Retinal pigment epithelial cell (primary cell): Measurements from ENCODE around the gene ALG2.

Experiments
- DNase-seq: peaks from one replicate; pipeline ENCODE4 v3.0.0-alpha.2; 2010; ENCODE audit warnings: low read depth
- H3K4me3 ChIP-seq: 2 replicates; pipeline ENCODE4 v1.5.1; 2011; ENCODE audit warnings: mild to moderate bottlenecking, low read length, control low read depth, moderate library complexity
- TF ChIP-seq, protein P1 (sequence below): conservative IDR thresholded peaks from 2 replicates; pipeline ENCODE4 v1.5.1; 2011; ENCODE audit warnings: low read depth, low read length, control low read depth, inconsistent platforms

The ALG2 gene

DNA sequence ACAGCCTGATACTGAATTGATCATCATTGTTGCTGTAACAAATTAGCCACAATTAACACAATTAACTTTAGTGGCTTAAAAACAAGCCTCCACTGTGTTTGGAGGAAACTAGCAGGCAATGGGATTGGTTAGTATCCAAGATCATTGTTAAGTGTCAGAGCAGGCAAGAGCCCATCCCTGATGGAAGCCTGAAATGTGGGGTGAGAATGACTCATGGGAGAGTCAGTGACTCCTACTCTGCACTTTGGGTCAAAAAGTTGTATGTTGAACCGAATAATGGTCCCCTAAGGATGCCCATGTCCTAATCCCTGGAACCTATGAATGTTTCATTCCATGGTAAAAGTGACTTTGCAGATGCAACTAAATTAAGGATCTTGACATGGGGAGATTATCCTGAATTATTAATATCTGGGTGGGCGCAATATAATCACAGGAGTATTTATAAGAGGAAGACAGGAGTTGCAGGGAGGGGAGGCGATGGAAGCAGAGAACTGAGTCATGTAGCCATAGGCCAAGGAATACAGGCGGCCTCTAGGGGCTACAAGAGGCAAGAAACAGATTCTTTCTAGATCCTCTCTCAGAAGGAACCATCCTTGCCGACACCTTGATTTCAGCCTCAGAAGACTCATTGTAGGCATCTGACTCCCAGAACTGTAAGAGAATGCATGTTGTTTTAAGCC lies 28.8 kb downstream of the ALG2 start:
- no peak overlapping the region for H3K4me3 ChIP-seq
- DNase-seq = no peak
- TF ChIP-seq, protein P1, sequence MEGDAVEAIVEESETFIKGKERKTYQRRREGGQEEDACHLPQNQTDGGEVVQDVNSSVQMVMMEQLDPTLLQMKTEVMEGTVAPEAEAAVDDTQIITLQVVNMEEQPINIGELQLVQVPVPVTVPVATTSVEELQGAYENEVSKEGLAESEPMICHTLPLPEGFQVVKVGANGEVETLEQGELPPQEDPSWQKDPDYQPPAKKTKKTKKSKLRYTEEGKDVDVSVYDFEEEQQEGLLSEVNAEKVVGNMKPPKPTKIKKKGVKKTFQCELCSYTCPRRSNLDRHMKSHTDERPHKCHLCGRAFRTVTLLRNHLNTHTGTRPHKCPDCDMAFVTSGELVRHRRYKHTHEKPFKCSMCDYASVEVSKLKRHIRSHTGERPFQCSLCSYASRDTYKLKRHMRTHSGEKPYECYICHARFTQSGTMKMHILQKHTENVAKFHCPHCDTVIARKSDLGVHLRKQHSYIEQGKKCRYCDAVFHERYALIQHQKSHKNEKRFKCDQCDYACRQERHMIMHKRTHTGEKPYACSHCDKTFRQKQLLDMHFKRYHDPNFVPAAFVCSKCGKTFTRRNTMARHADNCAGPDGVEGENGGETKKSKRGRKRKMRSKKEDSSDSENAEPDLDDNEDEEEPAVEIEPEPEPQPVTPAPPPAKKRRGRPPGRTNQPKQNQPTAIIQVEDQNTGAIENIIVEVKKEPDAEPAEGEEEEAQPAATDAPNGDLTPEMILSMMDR = peak; percentile 22

DNA sequence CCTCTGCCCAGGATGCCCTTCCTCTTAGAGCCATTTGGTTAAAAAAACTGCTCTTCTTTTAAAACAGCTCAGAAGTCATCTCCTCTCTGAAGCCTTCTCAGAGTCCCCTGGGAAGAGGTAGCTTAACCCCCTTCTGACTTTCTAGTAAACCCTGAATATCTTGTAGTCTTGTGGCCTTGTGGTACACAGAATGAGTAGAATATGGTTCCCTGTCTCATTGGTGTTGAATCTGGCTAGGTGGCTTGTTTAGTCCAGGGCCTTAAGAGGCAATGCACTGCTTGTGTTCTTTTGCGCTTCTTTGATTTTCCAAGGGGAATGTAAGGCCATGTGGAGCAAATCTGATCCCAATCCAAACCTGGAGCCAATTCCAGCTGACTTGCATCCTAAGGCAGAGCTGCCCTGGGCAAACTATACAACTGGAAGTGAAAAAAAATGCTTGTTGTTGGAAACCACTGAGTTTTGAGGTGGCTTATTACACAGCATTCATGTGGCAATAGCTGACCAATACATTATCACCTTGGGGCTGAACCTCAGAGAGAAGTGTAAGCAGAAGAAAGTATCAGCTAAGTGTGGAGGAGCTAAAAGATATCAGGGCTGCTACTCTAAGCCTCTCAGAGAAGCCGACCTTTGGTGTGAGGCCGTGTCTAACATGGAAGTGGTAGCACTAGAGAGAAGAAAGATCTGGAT lies 31.0 kb downstream of the ALG2 start:
- no peak for DNase-seq

DNA sequence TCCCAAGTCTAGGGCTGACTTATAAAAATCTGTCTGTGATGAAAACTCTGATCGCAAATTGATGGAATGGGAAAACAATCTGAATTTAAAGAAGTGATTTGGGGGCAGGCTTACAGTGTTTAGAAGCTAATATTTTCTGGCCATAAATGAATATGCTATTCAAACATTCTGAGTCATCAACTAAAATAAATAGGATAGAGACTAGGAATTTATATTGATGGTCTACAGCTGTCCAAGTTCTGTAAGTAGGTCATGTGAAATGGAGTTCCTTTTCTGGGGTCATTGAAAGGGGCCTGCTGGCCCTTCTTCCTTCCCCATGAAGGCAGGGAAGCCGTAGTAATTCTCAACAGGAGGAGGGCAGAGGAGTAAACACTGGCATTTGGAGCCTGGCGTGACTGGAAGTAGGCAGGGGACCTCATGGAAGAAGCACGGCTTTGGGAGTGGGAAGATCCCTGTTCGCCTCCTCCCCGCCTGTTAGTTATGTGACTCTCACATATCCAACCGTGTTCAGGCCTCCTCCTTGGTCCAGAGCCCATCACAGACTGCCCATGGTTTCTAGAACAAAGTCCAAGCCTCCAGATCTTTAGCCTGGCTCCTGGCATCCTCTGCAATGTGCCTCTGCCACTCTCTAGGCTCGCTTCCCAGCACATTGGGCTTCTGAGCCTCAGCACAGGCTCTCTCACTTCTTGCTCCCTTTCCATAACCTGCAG lies 31.7 kb downstream of the ALG2 start:
- TF ChIP-seq, protein P1 = no peak

More for the DNA sequence above, 31.0 kb downstream of the ALG2 start:
- TF ChIP-seq, protein P1 = no peak
- no peak overlapping the region for H3K4me3 ChIP-seq

DNA sequence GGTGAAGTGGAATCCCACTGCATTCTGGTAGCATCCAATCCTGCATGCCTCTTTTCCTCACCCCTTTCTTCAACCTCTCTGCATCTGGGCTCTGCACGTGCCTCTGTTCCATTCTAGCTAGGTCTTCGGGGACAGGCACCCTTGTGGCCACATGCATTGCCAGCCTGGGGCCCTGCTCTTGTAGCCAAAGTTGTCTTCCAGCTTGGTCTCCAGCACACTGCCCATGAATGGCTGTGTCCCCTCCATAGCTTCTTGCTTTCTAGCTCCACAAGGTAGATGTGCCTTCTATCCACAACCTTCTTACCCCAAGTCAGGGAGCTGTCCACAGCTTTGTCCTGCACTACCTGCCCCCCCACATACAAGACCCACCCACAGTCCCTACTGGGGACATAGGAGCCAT lies 32.6 kb downstream of the ALG2 start:
- no peak for DNase-seq
- TF ChIP-seq, protein P1 = no peak
- no peak overlapping the region for H3K4me3 ChIP-seq

More for the DNA sequence above, 31.7 kb downstream of the ALG2 start:
- DNase-seq = no peak
- H3K4me3 ChIP-seq = no peak overlapping the region

DNA sequence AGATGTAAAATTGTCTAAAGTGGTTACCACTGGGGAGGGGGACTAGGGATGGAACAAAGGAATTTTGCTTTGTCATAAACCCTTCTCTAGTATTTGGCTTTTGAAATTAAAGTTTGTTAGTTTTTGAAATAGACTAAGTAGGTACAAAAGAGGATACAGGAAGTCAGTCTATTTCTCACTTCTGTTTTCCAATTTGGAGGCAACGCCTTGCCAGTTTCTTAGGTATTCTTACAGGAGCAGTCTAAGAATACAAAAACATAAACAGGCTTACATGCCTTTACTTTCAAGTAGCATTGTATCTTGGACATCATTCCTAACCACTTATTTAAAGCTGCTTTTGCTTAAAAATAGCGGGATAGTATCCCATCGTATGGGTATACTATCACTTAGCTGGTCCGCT lies 34.4 kb downstream of the ALG2 start:
- TF ChIP-seq, protein P1 = no peak
- no peak for DNase-seq
- H3K4me3 ChIP-seq = no peak overlapping the region

DNA sequence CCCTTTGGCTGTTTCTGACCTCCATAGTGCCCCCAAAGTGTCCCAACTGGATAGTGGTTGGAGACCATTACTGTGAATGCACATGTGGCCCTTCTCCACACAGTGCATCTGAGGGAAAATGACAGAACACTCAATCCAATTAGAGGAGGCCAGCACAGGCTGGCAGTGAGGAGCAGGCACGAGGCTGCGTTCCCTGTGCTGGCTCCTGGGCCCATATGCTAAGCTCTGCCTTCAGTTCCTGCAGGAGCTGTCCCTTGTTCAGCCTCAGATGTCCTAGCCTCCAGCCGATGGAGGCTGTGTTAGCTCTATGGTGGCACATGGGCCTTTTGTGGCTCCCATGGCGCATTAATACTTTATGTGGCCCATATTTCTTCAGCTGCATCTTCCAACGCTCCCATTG lies 35.8 kb downstream of the ALG2 start:
- no peak overlapping the region for H3K4me3 ChIP-seq
- no peak for DNase-seq
- TF ChIP-seq, protein P1 = no peak
